Gastrocnemius medialis (tissue), 4 donors: Measurements from ENCODE around the gene MAML1. TPM values are rescaled to one million over a fixed set of nuclear protein-coding genes. Genes with fewer than 3 reads are reported as not detected.

Source experiments
- ATAC-seq, 2 donors: fragments of 150-250 bp; one replicate each; pipeline ENCODE4 v1.9.1; 2016
- DNase-seq, 2 donors: peaks; one replicate each; pipeline ENCODE4 v3.0.0-alpha.2; 2019
- H3K27ac ChIP-seq, 4 donors: fragments of 200-600 bp; sonication (generic); 1 replicate in 1 of 4; 2 replicates in 3 of 4; pipeline ENCODE4 v1.5.1; 2016 to 2018; ENCODE audit warnings: mild to moderate bottlenecking in 2 of 4, moderate library complexity in 1 of 4
- H3K27me3 ChIP-seq, 3 donors: fragments of 200-600 bp; sonication (generic) in 2 of 3; 1 replicate in 1 of 3; 2 replicates in 2 of 3; pipeline versions ENCODE4 v1.5.1 to v1.6.0; 2016 to 2019; ENCODE audit warnings: mild to moderate bottlenecking in 1 of 3, moderate library complexity in 1 of 3
- H3K36me3 ChIP-seq, 2 donors: fragments of 200-600 bp; sonication (generic) in 1 of 2; one replicate each; pipeline ENCODE4 v1.5.1; 2017 to 2018
- H3K4me1 ChIP-seq, 2 donors: fragments of 200-600 bp; sonication (generic) in 1 of 2; one replicate each; pipeline ENCODE4 v1.5.1; 2016 to 2017; ENCODE audit warnings: mild to moderate bottlenecking in 2 of 2
- H3K4me3 ChIP-seq, 4 donors: fragments of 200-600 bp; sonication (generic) in 3 of 4; 1 replicate in 1 of 4; 2 replicates in 3 of 4; pipeline ENCODE4 v1.5.1; 2016 to 2019; ENCODE audit warnings: mild to moderate bottlenecking in 2 of 4
- H3K9me3 ChIP-seq, 3 donors: fragments of 200-600 bp; sonication (generic) in 2 of 3; 1 replicate in 1 of 3; 2 replicates in 2 of 3; pipeline ENCODE4 v1.5.1; 2016 to 2019
- CTCF ChIP-seq, 5 experiments: fragments of 450-650 bp in 3 of 5; fragments of 200-600 bp in 2 of 5; sonication (generic) in 2 of 5; IDR thresholded peaks in 4 of 5; conservative IDR thresholded peaks in 1 of 5; 1 replicate in 4 of 5; 2 replicates in 1 of 5; pipeline ENCODE4 v1.5.1; 2016 to 2019; ENCODE audit warnings: antibody characterized with exemption in 5 of 5, mild to moderate bottlenecking in 3 of 5, moderate library complexity in 3 of 5
- POLR2A ChIP-seq, 2 donors: fragments of 450-650 bp; IDR thresholded peaks; one replicate each; pipeline ENCODE4 v1.6.1; 2017; ENCODE audit warnings: antibody characterized with exemption in 2 of 2, mild to moderate bottlenecking in 2 of 2, moderate library complexity in 2 of 2
- in situ Hi-C, 4 donors: fragments of 200-750 bp; cut with MboI; loops; one replicate each; pipeline versions ENCODE4 v1.15.0 to v1.8.0; 2017; ENCODE audit warnings: low sequenced_read_pairs in 4 of 4
- intact Hi-C: fragments of 100-400 bp; cut with DNase I; formaldehyde crosslinking; loops from one replicate; pipeline ENCODE4 v1.15.1; 2023; ENCODE audit warnings: low total_unique reads
- total RNA-seq, 4 donors: library from RNA; depleted of rRNA; stranded (reverse); fragments of >200 nt; gene quantifications; one replicate each; pipeline versions ENCODE4 v1.1.0 to v1.2.3, GENCODE V29; 2016

MAML1 gene
- total RNA-seq, 4 donors from 2014 or later, result 14.4 to 16.3 (median 15.1) TPM

- no peak for ATAC-seq
- peaks cover 56 to 57% of the 10 kb centered on the region in 2 donors for H3K4me1 ChIP-seq
- H3K27ac ChIP-seq, result peak overlapping the region in 3 of 4 donors; percentile 18 to 48 (median 32)
Observed at GRCh38 chr5:179762781-179763176, 30.2 kb downstream of the MAML1 start.

GRCh38 chr5:179763215-179763945 is 30.8 kb downstream of the MAML1 start:
- intact Hi-C loops, result loop anchor here (1.0 to 2.0 kb wide), 2 partner anchors 31 to 144 kb away; partner anchors contain the start of genes MAML1 and TBC1D9B
- H3K27me3 ChIP-seq, result no peaks in the 10 kb centered on the region
- in situ Hi-C loops, result loop anchor here in 2 of 4 donors (25.0 kb wide), 2 partner anchors 99 to 324 kb away; partner anchors contain the start of gene MRNIP (in 1 of the 2)
- ATAC-seq, result peak; percentile 81 to 82
- TF ChIP-seq CTCF (IDR thresholded peaks at IDR 0.05 in 4 of 5, conservative IDR thresholded peaks at IDR 0.05 in 1 of 5), result peak; percentile 68 to 89 (median 74)
- no peak for TF ChIP-seq POLR2A (IDR thresholded peaks at IDR 0.05)
- H3K36me3 ChIP-seq, result peaks cover 0 to 19% of the 10 kb centered on the region in 2 donors
- H3K4me1 ChIP-seq, result peaks cover 56 to 57% of the 10 kb centered on the region in 2 donors
- H3K27ac ChIP-seq, result peak overlapping the region; percentile 18 to 48 (median 26)
- DNase-seq, result peak; percentile 23 to 51
- no peaks in the 10 kb centered on the region for H3K9me3 ChIP-seq
- H3K4me3 ChIP-seq, result no peak overlapping the region

More at GRCh38 chr5:179762781-179763176, 30.2 kb downstream of the MAML1 start:
- no peaks in the 10 kb centered on the region for H3K27me3 ChIP-seq
- H3K9me3 ChIP-seq, result no peaks in the 10 kb centered on the region
- H3K36me3 ChIP-seq, result peaks cover 0 to 19% of the 10 kb centered on the region in 2 donors
- DNase-seq, result no peak
- in situ Hi-C loops (loop anchor here in 2 of 4 donors (25.0 kb wide), 2 partner anchors 100 to 325 kb away; partner anchors contain the start of gene MRNIP (in 1 of the 2)), intact Hi-C loops (loop anchor here (1.0 to 2.0 kb wide), 3 partner anchors 30 to 145 kb away; partner anchors contain the start of genes MAML1 and TBC1D9B)
- no peak overlapping the region for H3K4me3 ChIP-seq
- no peak for TF ChIP-seq POLR2A (IDR thresholded peaks at IDR 0.05)
- TF ChIP-seq CTCF (IDR thresholded peaks at IDR 0.05 in 4 of 5, conservative IDR thresholded peaks at IDR 0.05 in 1 of 5), result no peak

GRCh38 chr5:179764056-179764455 is 31.4 kb downstream of the MAML1 start:
- no peaks in the 10 kb centered on the region for H3K27me3 ChIP-seq
- ATAC-seq (no peak), DNase-seq (no peak)
- no peak for TF ChIP-seq CTCF (IDR thresholded peaks at IDR 0.05 in 4 of 5, conservative IDR thresholded peaks at IDR 0.05 in 1 of 5)
- no peak for TF ChIP-seq POLR2A (IDR thresholded peaks at IDR 0.05)
- in situ Hi-C loops, result loop anchor here in 2 of 4 donors (25.0 kb wide), 2 partner anchors 98 to 323 kb away; partner anchors contain the start of gene MRNIP (in 1 of the 2)
- intact Hi-C loops, result no loop called here
- peaks cover 56% of the 10 kb centered on the region in 2 donors for H3K4me1 ChIP-seq
- no peaks in the 10 kb centered on the region for H3K9me3 ChIP-seq
- no peak overlapping the region for H3K4me3 ChIP-seq
- peak overlapping the region in 1 of 4 donors; percentile 18 for H3K27ac ChIP-seq
- peaks cover 0 to 23% of the 10 kb centered on the region in 2 donors for H3K36me3 ChIP-seq

- ATAC-seq (no peak), DNase-seq (no peak)
- in situ Hi-C loops, result loop anchor here in 2 of 4 donors (25.0 kb wide), 2 partner anchors 97 to 322 kb away; partner anchors contain the start of gene MRNIP (in 1 of the 2)
- Histone ChIP-seq H3K4me3 (no peak overlapping the region), H3K36me3 (peaks cover 0 to 36% of the 10 kb centered on the region in 2 donors), H3K9me3 (no peaks in the 10 kb centered on the region), H3K27ac (peak overlapping the region in 1 of 4 donors; percentile 32), H3K27me3 (no peaks in the 10 kb centered on the region), H3K4me1 (peaks cover 43% of the 10 kb centered on the region in 2 donors)
- TF ChIP-seq CTCF (IDR thresholded peaks at IDR 0.05 in 4 of 5, conservative IDR thresholded peaks at IDR 0.05 in 1 of 5), result no peak
- TF ChIP-seq POLR2A (IDR thresholded peaks at IDR 0.05), result no peak
- intact Hi-C loops, result no loop called here
Observed at GRCh38 chr5:179765400-179765799, 32.8 kb downstream of the MAML1 start.
